Ovary (tissue), 9 donors: Measurements from ENCODE around the gene KCND3. TPM values are rescaled to one million over a fixed set of nuclear protein-coding genes. Genes with fewer than 3 reads are reported as not detected.

Source experiments
- DNase-seq, 5 donors: peaks; one replicate each; pipeline ENCODE4 v3.0.0-alpha.2; 2019 to 2020
- H3K27ac ChIP-seq, 2 donors: fragments of 200-600 bp; one replicate each; pipeline versions ENCODE4 v1.5.1 to v1.8.0; 2019 to 2022
- H3K27me3 ChIP-seq: fragments of 200-600 bp; one replicate; pipeline ENCODE4 v1.8.0; 2022
- H3K36me3 ChIP-seq: fragments of 200-600 bp; sonication (generic); one replicate; pipeline ENCODE4 v1.5.1; 2019
- H3K4me1 ChIP-seq: one replicate; pipeline ENCODE4 v1.8.1; 2013; ENCODE audit warnings: mild to moderate bottlenecking, moderate library complexity; ENCODE audit not compliant: insufficient read depth
- H3K4me3 ChIP-seq: fragments of 200-600 bp; sonication (generic); one replicate; pipeline ENCODE4 v1.5.1; 2017
- H3K9me3 ChIP-seq, 2 donors: fragments of 200-600 bp in 1 of 2; sonication (generic) in 1 of 2; one replicate each; pipeline versions ENCODE4 v1.5.1 to v1.8.1; 2013 to 2019; ENCODE audit warnings: mild to moderate bottlenecking in 1 of 2, moderate library complexity in 1 of 2
- CTCF ChIP-seq, 3 donors: fragments of 450-650 bp in 2 of 3; fragments of 200-600 bp in 1 of 3; IDR thresholded peaks; one replicate each; pipeline versions ENCODE4 v1.5.1 to v1.8.0; 2016 to 2022; ENCODE audit warnings: antibody characterized with exemption in 3 of 3, mild to moderate bottlenecking in 1 of 3
- EP300 ChIP-seq: sonication (generic); formaldehyde crosslinking; IDR thresholded peaks from one replicate; pipeline ENCODE4 v1.6.1; 2017; ENCODE audit warnings: antibody characterized with exemption
- POLR2A ChIP-seq: fragments of 450-650 bp; IDR thresholded peaks from one replicate; pipeline ENCODE4 v1.6.1; 2017; ENCODE audit warnings: antibody characterized with exemption, mild to moderate bottlenecking, moderate library complexity
- WGBS, 3 donors: extraction: QIAGEN DNeasy Blood & Tissue Kit in 1 of 3; methylation state at CpG; one replicate each; pipeline versions ENCODE4 v1.1.5 to v1.1.7; 2013 to 2017; 5-methylcytosine and 5-hydroxymethylcytosine counted together
- intact Hi-C, 4 donors: fragments of 100-400 bp; cut with DNase I; formaldehyde crosslinking; loops; one replicate each; pipeline versions ENCODE4 v1.11.0 to v1.15.1; 2022 to 2023
- polyA plus RNA-seq, 2 donors: library from polyadenylated mRNA; stranded (reverse); fragments of 200-250 nt in 1 of 2; fragments of 350-450 nt in 1 of 2; fragmentation: Illumina TruSeq in 1 of 2; extraction: RNeasy Lipid Tissue Mini Kit (QIAGEN cat#74804) in 1 of 2; gene quantifications; one replicate each; pipeline ENCODE4 v1.2.3, GENCODE V29; 2013 to 2014
- total RNA-seq, 7 donors: library from RNA; depleted of rRNA in 2 of 7; stranded (reverse); fragments of >200 nt in 2 of 7; fragmentation: NEBNext Ultra II Directional in 3 of 7; extraction: Animal tissue kit (Norgen Biotek cat#: 25700) in 3 of 7; gene quantifications; one replicate each; pipeline versions ENCODE4 v1.1.0 to v1.2.4, GENCODE V29; 2016 to 2023
- donor health status: DM: no; HTN: no; CAD: no; lungs with moderate emphysema.
- donor health status: DM: no; HTN: no; CAD: no.
- donor health status: Bipolar disorder and iron deficiency.
- donor health status: DM: yes; HTN: yes; CAD: no.
- donor health status: DM: no; HTN: no; CAD: no.
- donor health status: DM: yes; HTN: yes; CAD: no.

Gene KCND3
- total and polyA plus RNA-seq, 9 donors, result 0.15 to 6.5 (median 0.60) TPM

- no peak for DNase-seq
- Histone ChIP-seq H3K27me3 (no peaks in the 10 kb centered on the region), H3K27ac (no peak overlapping the region), H3K9me3 (no peaks in the 10 kb centered on the region), H3K4me3 (no peak overlapping the region), H3K36me3 (no peaks in the 10 kb centered on the region), H3K4me1 (no peaks in the 10 kb centered on the region)
- WGBS, 3 donors, result 32 to 36% (median 36%) methylated on average over 3 of the region's 3 CpGs
- intact Hi-C loops, result no loop called here
- TF ChIP-seq EP300 (no peak), CTCF (IDR thresholded peaks at IDR 0.05) (no peak), POLR2A (no peak)
These were observed 21.6 kb downstream of the KCND3 start for GRCh38 chr1:111967886-111968285.

- Histone ChIP-seq H3K27ac (no peak overlapping the region), H3K4me3 (no peak overlapping the region), H3K4me1 (no peaks in the 10 kb centered on the region), H3K9me3 (no peaks in the 10 kb centered on the region), H3K27me3 (no peaks in the 10 kb centered on the region), H3K36me3 (no peaks in the 10 kb centered on the region)
- intact Hi-C loops, result no loop called here
- TF ChIP-seq EP300, result no peak
- TF ChIP-seq CTCF (IDR thresholded peaks at IDR 0.05), result no peak
- TF ChIP-seq POLR2A, result no peak
- 39 to 54% (median 44%) methylated on average over 13 of the region's 13 CpGs for WGBS, 3 donors
- no peak for DNase-seq
These were observed 22.3 kb downstream of the KCND3 start for GRCh38 chr1:111967067-111967690.

GRCh38 chr1:111965781-111966443 lies 23.6 kb downstream of the KCND3 start:
- TF ChIP-seq POLR2A (no peak), CTCF (IDR thresholded peaks at IDR 0.05) (no peak), EP300 (no peak)
- no peak overlapping the region for H3K4me3 ChIP-seq
- H3K27ac ChIP-seq, result no peak overlapping the region
- H3K4me1 ChIP-seq, result no peaks in the 10 kb centered on the region
- 71 to 90% (median 89%) methylated on average over 5 of the region's 5 CpGs for WGBS, 3 donors
- no peak for DNase-seq
- no peaks in the 10 kb centered on the region for H3K9me3 ChIP-seq
- no peaks in the 10 kb centered on the region for H3K36me3 ChIP-seq
- intact Hi-C loops, result no loop called here
- no peaks in the 10 kb centered on the region for H3K27me3 ChIP-seq

GRCh38 chr1:111963985-111964738 lies 25.3 kb downstream of the KCND3 start:
- H3K36me3 ChIP-seq, result no peaks in the 10 kb centered on the region
- DNase-seq, result no peak
- H3K27me3 ChIP-seq, result no peaks in the 10 kb centered on the region
- no peak overlapping the region for H3K27ac ChIP-seq
- TF ChIP-seq EP300 (no peak), CTCF (IDR thresholded peaks at IDR 0.05) (no peak), POLR2A (no peak)
- no peak overlapping the region for H3K4me3 ChIP-seq
- H3K4me1 ChIP-seq, result no peaks in the 10 kb centered on the region
- H3K9me3 ChIP-seq, result no peaks in the 10 kb centered on the region
- WGBS, 3 donors, result 15 to 29% (median 27%) methylated on average over 5 of the region's 5 CpGs
- intact Hi-C loops, result no loop called here
